GM21737 (cell line): ENCODE results near the gene CSMD2.

Experiments
- ATAC-seq: cut with Tn5 transposase; IDR thresholded peaks from one replicate; pipeline ENCODE4 v1.9.1; 2021; ENCODE audit warnings: mild to moderate bottlenecking, moderate library complexity; ENCODE audit not compliant: unreplicated experiment

CSMD2 gene

GRCh38 chr1:33724348-33724747, 440.7 kb downstream of the CSMD2 start:
- no peak for ATAC-seq

GRCh38 chr1:33723251-33723650, 441.8 kb downstream of the CSMD2 start:
- no peak for ATAC-seq

GRCh38 chr1:33721301-33721815, 443.7 kb downstream of the CSMD2 start:
- no peak for ATAC-seq

GRCh38 chr1:33719771-33720670, 445.0 kb downstream of the CSMD2 start:
- ATAC-seq: no peak

- ATAC-seq: no peak
Observed at GRCh38 chr1:33719326-33719725, 445.7 kb downstream of the CSMD2 start.

- ATAC-seq: no peak
Observed at GRCh38 chr1:33718186-33718585, 446.8 kb downstream of the CSMD2 start.

- no peak for ATAC-seq
Observed at GRCh38 chr1:33716976-33717688, 447.9 kb downstream of the CSMD2 start.

- no peak for ATAC-seq
Observed at GRCh38 chr1:33715195-33715811, 449.7 kb downstream of the CSMD2 start.

GRCh38 chr1:33714421-33714820, 450.6 kb downstream of the CSMD2 start:
- ATAC-seq: no peak

- ATAC-seq: no peak
Observed at GRCh38 chr1:33713058-33713877, 451.8 kb downstream of the CSMD2 start.

GRCh38 chr1:33712186-33712585, 452.8 kb downstream of the CSMD2 start:
- ATAC-seq: no peak

- ATAC-seq: no peak
Observed at GRCh38 chr1:33711511-33711910, 453.5 kb downstream of the CSMD2 start.

GRCh38 chr1:33710967-33711366, 454.1 kb downstream of the CSMD2 start:
- ATAC-seq: no peak

- ATAC-seq: no peak
Observed at GRCh38 chr1:33709783-33710718, 455.0 kb downstream of the CSMD2 start.

GRCh38 chr1:33709174-33709782, 455.8 kb downstream of the CSMD2 start:
- ATAC-seq: no peak

- no peak for ATAC-seq
Observed at GRCh38 chr1:33706634-33707255, 458.3 kb downstream of the CSMD2 start.

GRCh38 chr1:33703464-33703863, 461.6 kb downstream of the CSMD2 start:
- no peak for ATAC-seq

- ATAC-seq: no peak
Observed at GRCh38 chr1:33698361-33699035, 466.5 kb downstream of the CSMD2 start.
